SK-N-SH treated with all-trans-retinoic acid at 6 μM for 48 hours (cell line): ENCODE data around the gene SPART.
"Not testable (repeated sequence)": the region's sequence is repeated elsewhere in the genome, so short reads cannot be mapped to it uniquely, and the experiment has no call there.

Experiments used
- ARNTL ChIP-seq: fragments of 450-650 bp; formaldehyde crosslinking; IDR thresholded peaks from 2 replicates; pipeline ENCODE4 v1.5.0; 2020; ENCODE audit warnings: low read depth, mild to moderate bottlenecking, moderate library complexity, borderline replicate concordance
- BACH2 ChIP-seq: fragments of 250-450 bp; sonication (Bioruptor Pico); IDR thresholded peaks from 2 replicates; pipeline ENCODE4 v1.9.0; 2021; ENCODE audit warnings: mild to moderate bottlenecking, borderline replicate concordance
- PPARA ChIP-seq: fragments of 250-450 bp; sonication (Bioruptor Pico); IDR thresholded peaks from 2 replicates; pipeline ENCODE4 v1.5.0; 2020; ENCODE audit warnings: mild to moderate bottlenecking, borderline replicate concordance
- SNAI2 ChIP-seq: fragments of 250-450 bp; sonication (Bioruptor Pico); IDR thresholded peaks from 2 replicates; pipeline ENCODE4 v1.5.0; 2020; ENCODE audit warnings: mild to moderate bottlenecking, moderate library complexity
- ZFP3 ChIP-seq: fragments of 250-450 bp; sonication (Bioruptor Pico); IDR thresholded peaks from 2 replicates; pipeline ENCODE4 v1.5.0; 2020; ENCODE audit warnings: mild to moderate bottlenecking, moderate library complexity
- ZNF8 ChIP-seq: fragments of 450-650 bp; formaldehyde crosslinking; IDR thresholded peaks from 2 replicates; pipeline ENCODE4 v1.5.0; 2020; ENCODE audit warnings: mild to moderate bottlenecking, moderate library complexity
- TF ChIP-seq, protein P1 (sequence below): fragments of 250-450 bp; sonication (Bioruptor Pico); IDR thresholded peaks from 2 replicates; pipeline ENCODE4 v1.8.0; 2021; ENCODE audit warnings: low read depth, mild to moderate bottlenecking, moderate library complexity, borderline replicate concordance
- TF ChIP-seq, protein P2 (sequence below): fragments of 250-450 bp; sonication (Bioruptor Pico); IDR thresholded peaks from 2 replicates; pipeline ENCODE4 v1.5.1; 2021; ENCODE audit warnings: mild to moderate bottlenecking, moderate library complexity
- TF ChIP-seq, protein P3 (sequence below): fragments of 250-450 bp; sonication (Bioruptor Pico); IDR thresholded peaks from 2 replicates; pipeline ENCODE4 v1.8.0; 2020; ENCODE audit warnings: mild to moderate bottlenecking, moderate library complexity, borderline replicate concordance

DNA sequence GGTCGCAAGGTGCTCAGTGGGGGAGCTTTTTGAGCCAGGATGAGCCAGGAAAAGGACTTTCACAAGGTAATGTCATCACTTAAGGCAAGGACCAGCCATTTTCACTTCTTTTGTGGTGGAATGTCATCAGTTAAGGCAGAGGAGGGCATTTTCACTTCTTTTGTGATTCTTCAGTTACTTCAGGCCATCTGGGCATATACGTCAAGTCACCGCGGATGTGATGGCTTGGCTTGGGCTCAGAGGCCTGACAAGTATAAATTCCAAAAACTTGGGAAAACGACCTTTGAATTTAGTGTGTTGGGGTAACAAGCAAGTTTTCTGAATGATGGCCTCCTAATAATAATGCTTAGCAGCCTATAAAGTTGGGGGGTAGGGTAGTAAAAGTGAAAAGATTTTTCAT, 21.3 kb downstream of the SPART start:
- TF ChIP-seq, protein P1, sequence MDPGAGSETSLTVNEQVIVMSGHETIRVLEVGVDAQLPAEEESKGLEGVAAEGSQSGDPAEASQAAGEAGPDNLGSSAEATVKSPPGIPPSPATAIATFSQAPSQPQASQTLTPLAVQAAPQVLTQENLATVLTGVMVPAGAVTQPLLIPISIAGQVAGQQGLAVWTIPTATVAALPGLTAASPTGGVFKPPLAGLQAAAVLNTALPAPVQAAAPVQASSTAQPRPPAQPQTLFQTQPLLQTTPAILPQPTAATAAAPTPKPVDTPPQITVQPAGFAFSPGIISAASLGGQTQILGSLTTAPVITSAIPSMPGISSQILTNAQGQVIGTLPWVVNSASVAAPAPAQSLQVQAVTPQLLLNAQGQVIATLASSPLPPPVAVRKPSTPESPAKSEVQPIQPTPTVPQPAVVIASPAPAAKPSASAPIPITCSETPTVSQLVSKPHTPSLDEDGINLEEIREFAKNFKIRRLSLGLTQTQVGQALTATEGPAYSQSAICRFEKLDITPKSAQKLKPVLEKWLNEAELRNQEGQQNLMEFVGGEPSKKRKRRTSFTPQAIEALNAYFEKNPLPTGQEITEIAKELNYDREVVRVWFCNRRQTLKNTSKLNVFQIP (CRISPR knock-in tag): not testable (repeated sequence)
- not testable (repeated sequence) for TF ChIP-seq ZNF8; ARNTL (CRISPR knock-in tag); ZFP3 (CRISPR knock-in tag); SNAI2; BACH2 (CRISPR knock-in tag); PPARA
- TF ChIP-seq, protein P2, sequence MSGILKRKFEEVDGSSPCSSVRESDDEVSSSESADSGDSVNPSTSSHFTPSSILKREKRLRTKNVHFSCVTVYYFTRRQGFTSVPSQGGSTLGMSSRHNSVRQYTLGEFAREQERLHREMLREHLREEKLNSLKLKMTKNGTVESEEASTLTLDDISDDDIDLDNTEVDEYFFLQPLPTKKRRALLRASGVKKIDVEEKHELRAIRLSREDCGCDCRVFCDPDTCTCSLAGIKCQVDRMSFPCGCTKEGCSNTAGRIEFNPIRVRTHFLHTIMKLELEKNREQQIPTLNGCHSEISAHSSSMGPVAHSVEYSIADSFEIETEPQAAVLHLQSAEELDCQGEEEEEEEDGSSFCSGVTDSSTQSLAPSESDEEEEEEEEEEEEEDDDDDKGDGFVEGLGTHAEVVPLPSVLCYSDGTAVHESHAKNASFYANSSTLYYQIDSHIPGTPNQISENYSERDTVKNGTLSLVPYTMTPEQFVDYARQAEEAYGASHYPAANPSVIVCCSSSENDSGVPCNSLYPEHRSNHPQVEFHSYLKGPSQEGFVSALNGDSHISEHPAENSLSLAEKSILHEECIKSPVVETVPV (CRISPR knock-in tag): not testable (repeated sequence)
- TF ChIP-seq, protein P3, sequence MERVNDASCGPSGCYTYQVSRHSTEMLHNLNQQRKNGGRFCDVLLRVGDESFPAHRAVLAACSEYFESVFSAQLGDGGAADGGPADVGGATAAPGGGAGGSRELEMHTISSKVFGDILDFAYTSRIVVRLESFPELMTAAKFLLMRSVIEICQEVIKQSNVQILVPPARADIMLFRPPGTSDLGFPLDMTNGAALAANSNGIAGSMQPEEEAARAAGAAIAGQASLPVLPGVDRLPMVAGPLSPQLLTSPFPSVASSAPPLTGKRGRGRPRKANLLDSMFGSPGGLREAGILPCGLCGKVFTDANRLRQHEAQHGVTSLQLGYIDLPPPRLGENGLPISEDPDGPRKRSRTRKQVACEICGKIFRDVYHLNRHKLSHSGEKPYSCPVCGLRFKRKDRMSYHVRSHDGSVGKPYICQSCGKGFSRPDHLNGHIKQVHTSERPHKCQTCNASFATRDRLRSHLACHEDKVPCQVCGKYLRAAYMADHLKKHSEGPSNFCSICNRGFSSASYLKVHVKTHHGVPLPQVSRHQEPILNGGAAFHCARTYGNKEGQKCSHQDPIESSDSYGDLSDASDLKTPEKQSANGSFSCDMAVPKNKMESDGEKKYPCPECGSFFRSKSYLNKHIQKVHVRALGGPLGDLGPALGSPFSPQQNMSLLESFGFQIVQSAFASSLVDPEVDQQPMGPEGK (CRISPR knock-in tag): not testable (repeated sequence)
